Retinal pigment epithelial cell (primary cell): ENCODE measurements around the gene FASTKD1.
"Not testable (repeated sequence)": the region's sequence is repeated elsewhere in the genome, so short reads cannot be mapped to it uniquely, and the experiment has no call there.

Experiments
- DNase-seq: peaks from one replicate; pipeline ENCODE4 v3.0.0-alpha.2; 2010; ENCODE audit warnings: low read depth
- H3K4me3 ChIP-seq: 2 replicates; pipeline ENCODE4 v1.5.1; 2011; ENCODE audit warnings: mild to moderate bottlenecking, low read length, control low read depth, moderate library complexity
- TF ChIP-seq, protein P1 (sequence below): conservative IDR thresholded peaks from 2 replicates; pipeline ENCODE4 v1.5.1; 2011; ENCODE audit warnings: low read depth, low read length, control low read depth, inconsistent platforms

Gene FASTKD1

DNA sequence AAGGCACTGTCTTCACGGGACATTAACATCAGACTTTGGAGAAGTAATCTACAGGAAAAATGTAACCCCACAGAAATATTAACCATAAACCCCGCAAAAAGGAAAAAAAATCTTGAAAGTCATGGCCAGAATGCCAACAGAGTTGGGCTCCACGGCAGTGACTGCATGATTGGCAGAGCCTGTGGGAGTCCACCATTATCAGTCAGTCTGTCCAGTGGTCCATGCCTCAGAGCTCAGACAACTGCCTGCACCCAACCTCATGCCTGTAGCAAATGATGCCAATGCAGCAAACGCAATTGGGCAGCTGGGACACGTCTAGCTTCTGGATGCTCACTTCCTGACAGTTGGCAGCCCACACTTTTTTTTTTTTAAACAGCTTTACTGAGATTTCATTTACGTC, 5.4 kb upstream of the FASTKD1 start:
- TF ChIP-seq, protein P1, sequence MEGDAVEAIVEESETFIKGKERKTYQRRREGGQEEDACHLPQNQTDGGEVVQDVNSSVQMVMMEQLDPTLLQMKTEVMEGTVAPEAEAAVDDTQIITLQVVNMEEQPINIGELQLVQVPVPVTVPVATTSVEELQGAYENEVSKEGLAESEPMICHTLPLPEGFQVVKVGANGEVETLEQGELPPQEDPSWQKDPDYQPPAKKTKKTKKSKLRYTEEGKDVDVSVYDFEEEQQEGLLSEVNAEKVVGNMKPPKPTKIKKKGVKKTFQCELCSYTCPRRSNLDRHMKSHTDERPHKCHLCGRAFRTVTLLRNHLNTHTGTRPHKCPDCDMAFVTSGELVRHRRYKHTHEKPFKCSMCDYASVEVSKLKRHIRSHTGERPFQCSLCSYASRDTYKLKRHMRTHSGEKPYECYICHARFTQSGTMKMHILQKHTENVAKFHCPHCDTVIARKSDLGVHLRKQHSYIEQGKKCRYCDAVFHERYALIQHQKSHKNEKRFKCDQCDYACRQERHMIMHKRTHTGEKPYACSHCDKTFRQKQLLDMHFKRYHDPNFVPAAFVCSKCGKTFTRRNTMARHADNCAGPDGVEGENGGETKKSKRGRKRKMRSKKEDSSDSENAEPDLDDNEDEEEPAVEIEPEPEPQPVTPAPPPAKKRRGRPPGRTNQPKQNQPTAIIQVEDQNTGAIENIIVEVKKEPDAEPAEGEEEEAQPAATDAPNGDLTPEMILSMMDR, result no peak
- no peak for DNase-seq
- H3K4me3 ChIP-seq, result no peak overlapping the region

- not testable (repeated sequence) for DNase-seq, H3K4me3 ChIP-seq
These were observed 1.6 kb upstream of the FASTKD1 start for GRCh38 chr2:169575264-169575663.

- not testable (repeated sequence) for DNase-seq, H3K4me3 ChIP-seq
These were observed 874 bp upstream of the FASTKD1 start for GRCh38 chr2:169574539-169574938.

DNA sequence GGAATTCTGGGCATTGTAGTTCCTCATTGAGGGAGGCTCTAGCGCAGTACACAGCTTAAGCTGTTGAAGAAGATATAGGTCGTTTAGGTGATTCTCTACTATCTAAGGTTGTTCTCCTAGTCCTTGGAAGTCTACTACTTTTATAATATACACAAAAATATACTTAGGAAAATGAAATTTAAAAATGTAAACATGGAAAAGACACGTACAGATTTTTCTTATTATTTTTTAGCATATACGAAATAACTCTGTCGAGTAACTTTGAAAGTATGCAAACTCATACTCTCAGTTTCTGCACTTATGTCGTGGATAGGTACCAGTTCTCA, 272 bp upstream of the FASTKD1 start:
- peak overlapping the region; percentile 96 for H3K4me3 ChIP-seq
- no peak for DNase-seq
- TF ChIP-seq, protein P1, result no peak

DNA sequence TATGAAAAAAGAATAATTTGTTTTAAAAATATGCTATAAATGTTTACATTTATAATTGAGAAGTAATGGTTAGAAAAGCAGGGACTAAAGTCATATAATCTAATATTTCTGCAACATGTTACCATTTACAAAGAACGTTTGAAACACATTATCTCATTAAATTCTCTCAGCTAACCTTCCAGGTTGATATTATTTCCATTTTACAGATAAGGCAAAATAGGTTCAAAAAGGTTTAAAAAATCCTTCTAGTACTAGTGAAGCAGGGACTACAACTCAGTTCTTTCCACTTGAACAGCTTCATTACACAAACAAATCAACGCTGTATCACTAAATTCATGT, 875 bp downstream of the FASTKD1 start:
- H3K4me3 ChIP-seq, result peak overlapping the region; percentile 96
- no peak for DNase-seq
- TF ChIP-seq, protein P1, result no peak

- TF ChIP-seq, protein P1, result no peak
- no peak overlapping the region for H3K4me3 ChIP-seq
- DNase-seq, result no peak
These were observed 1.5 kb downstream of the FASTKD1 start for GRCh38 chr2:169572189-169572588.

DNA sequence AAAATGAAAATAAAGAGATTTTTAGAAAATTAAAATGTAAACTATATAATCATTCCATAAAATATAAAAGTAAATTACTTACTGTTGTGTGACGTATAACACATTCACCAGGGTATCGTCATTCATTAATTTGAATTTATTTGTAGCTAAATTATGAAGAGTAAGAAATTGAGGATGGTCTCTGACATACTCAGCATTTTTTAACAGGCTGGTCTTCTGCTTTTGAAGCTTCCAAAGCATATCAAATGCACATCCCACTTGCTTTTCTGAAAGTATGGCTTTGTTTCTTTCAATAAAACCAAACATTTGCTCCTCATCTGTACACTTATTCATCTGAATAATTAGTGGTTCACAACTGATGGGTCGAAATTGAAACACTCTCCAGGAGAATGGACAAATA, 2.1 kb downstream of the FASTKD1 start:
- no peak overlapping the region for H3K4me3 ChIP-seq
- TF ChIP-seq, protein P1, result no peak
- DNase-seq, result no peak

DNA sequence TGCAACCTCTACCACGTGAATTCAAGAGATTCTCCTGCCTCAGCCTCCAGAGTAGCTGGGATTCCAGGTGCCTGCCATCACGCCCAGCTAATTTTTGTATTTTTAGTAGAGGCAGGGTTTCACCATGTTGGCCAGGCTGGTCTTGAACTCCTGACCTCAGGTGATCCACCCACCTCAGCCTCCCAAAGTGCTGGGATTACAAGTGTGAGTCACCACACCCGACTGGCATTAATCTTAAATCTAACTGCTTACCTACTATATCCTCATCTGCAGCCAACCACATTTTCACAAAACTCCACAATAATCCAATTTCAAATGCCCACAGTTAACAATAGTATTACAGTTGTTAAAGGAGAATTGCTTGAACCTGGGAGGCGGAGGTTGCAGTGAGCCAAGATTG, 2.9 kb downstream of the FASTKD1 start:
- not testable (repeated sequence) for H3K4me3 ChIP-seq, DNase-seq

- TF ChIP-seq, protein P1, result no peak
- DNase-seq, result no peak
- H3K4me3 ChIP-seq, result no peak overlapping the region
These were observed 3.7 kb downstream of the FASTKD1 start for GRCh38 chr2:169569948-169570347.
